Naive thymus-derived CD4-positive, alpha-beta T cell (primary cell): ENCODE measurements around the gene ADAM12. TPM values are rescaled to one million over a fixed set of nuclear protein-coding genes. Genes with fewer than 3 reads are reported as not detected.

Source experiments
- ATAC-seq: fragments of 150-1000 bp; cut with Tn5 transposase; 2 replicates; pipeline ENCODE4 v1.10.0; 2021; ENCODE audit warnings: mild to moderate bottlenecking, moderate library complexity
- CTCF ChIA-PET: fragments of 350-600 bp; sonication (Branson Sonifier 250); formaldehyde crosslinking; loops from one replicate; lab custom pipeline; 2021; ENCODE audit warnings: antibody characterized with exemption; lab: Charles Lee
- POLR2A ChIA-PET: fragments of 350-600 bp; sonication (Branson Sonifier 250); formaldehyde crosslinking; loops from one replicate; lab custom pipeline; 2021; ENCODE audit warnings: antibody characterized with exemption, inconsistent platforms; lab: Charles Lee
- DNase-seq, 9 donors: peaks; one replicate each; pipeline versions ENCODE4 v3.0.0 to v3.0.0-alpha.2; 2020 to 2022; ENCODE audit warnings: mixed read lengths in 1 of 9
- H3K27ac ChIP-seq: one replicate; pipeline ENCODE4 v1.7.0; 2013; ENCODE audit warnings: mild to moderate bottlenecking, low read depth, low read length, moderate library complexity
- H3K27me3 ChIP-seq, 2 donors: one replicate each; pipeline ENCODE4 v1.7.0; 2013; ENCODE audit warnings: low read length in 2 of 2, mild to moderate bottlenecking in 2 of 2, moderate library complexity in 2 of 2; ENCODE audit not compliant: control insufficient read depth in 2 of 2, insufficient read depth in 2 of 2
- H3K36me3 ChIP-seq, 3 experiments: 1 replicate in 2 of 3; 2 replicates in 1 of 3; pipeline ENCODE4 v1.7.0; 2013; ENCODE audit warnings: low read length in 3 of 3, mild to moderate bottlenecking in 3 of 3, moderate library complexity in 1 of 3; ENCODE audit not compliant: insufficient read depth in 3 of 3, control insufficient read depth in 2 of 3
- H3K4me1 ChIP-seq, 2 donors: one replicate each; pipeline ENCODE4 v1.7.0; 2013; ENCODE audit warnings: low read length in 2 of 2, mild to moderate bottlenecking in 2 of 2, moderate library complexity in 1 of 2; ENCODE audit not compliant: control insufficient read depth in 2 of 2, insufficient read depth in 2 of 2
- H3K4me3 ChIP-seq: 2 replicates; pipeline ENCODE4 v1.7.0; 2013; ENCODE audit warnings: mild to moderate bottlenecking, low read length
- H3K9me3 ChIP-seq, 3 experiments: 1 replicate in 2 of 3; 2 replicates in 1 of 3; pipeline ENCODE4 v1.7.0; 2013; ENCODE audit warnings: low read length in 3 of 3; ENCODE audit not compliant: control insufficient read depth in 2 of 3
- H3K27ac Mint-ChIP-seq, 9 donors: one replicate each; pipeline ENCODE4 v1.8.0; 2020 to 2022; ENCODE audit warnings: mixed read lengths in 9 of 9, mild to moderate bottlenecking in 8 of 9, moderate library complexity in 5 of 9, inconsistent platforms in 2 of 9
- H3K27me3 Mint-ChIP-seq, 5 donors: one replicate each; pipeline ENCODE4 v1.8.0; 2021 to 2022; ENCODE audit warnings: mixed read lengths in 5 of 5, mild to moderate bottlenecking in 1 of 5
- H3K36me3 Mint-ChIP-seq, 5 donors: one replicate each; pipeline ENCODE4 v1.8.0; 2020 to 2022; ENCODE audit warnings: mixed read lengths in 5 of 5, mild to moderate bottlenecking in 3 of 5, inconsistent platforms in 1 of 5
- H3K4me1 Mint-ChIP-seq, 7 donors: one replicate each; pipeline ENCODE4 v1.8.0; 2020 to 2022; ENCODE audit warnings: mixed read lengths in 7 of 7, mild to moderate bottlenecking in 3 of 7, inconsistent platforms in 1 of 7
- H3K4me3 Mint-ChIP-seq, 10 donors: one replicate each; pipeline ENCODE4 v1.8.0; 2020 to 2022; ENCODE audit warnings: mild to moderate bottlenecking in 10 of 10, mixed read lengths in 10 of 10, moderate library complexity in 6 of 10, inconsistent platforms in 2 of 10
- H3K9me3 Mint-ChIP-seq, 11 donors: one replicate each; pipeline ENCODE4 v1.8.0; 2020 to 2022; ENCODE audit warnings: mixed read lengths in 11 of 11, mild to moderate bottlenecking in 4 of 11, inconsistent platforms in 1 of 11, moderate library complexity in 1 of 11
- intact Hi-C, 2 donors: fragments of 100-400 bp; cut with micrococcal nuclease; formaldehyde crosslinking; loops; one replicate each; pipeline ENCODE4 v1.15.1; 2023
- polyA plus RNA-seq, 2 donors: library from polyadenylated mRNA; unstranded; fragments of 300-500 nt; fragmentation: Illumina TruSeq; gene quantifications; one replicate each; pipeline ENCODE4 v1.2.3, GENCODE V29; 2021
- total RNA-seq, 6 experiments: library from RNA in 5 of 6; stranded (reverse) in 5 of 6; gene quantifications; 1 replicate in 5 of 6; 2 replicates in 1 of 6; pipeline ENCODE4 v1.2.3 and lab custom pipeline; 2021 to 2026

The ADAM12 gene
- total and polyA plus RNA-seq, 7 experiments from 2014 or later: 0.58 to 1.0 TPM; not detected in 5

- Histone ChIP-seq H3K4me3 (no peak overlapping the region), H3K4me1 (no peaks in the 10 kb centered on the region), H3K27ac (no peak overlapping the region), H3K27me3 (no peaks in the 10 kb centered on the region), H3K36me3 (no peaks in the 10 kb centered on the region), H3K9me3 (no peaks in the 10 kb centered on the region)
- intact Hi-C loops: no loop called here
- ChIA-PET POLR2A (no interaction called here), CTCF (no interaction called here)
- ATAC-seq: no peak
- Mint-ChIP-seq H3K27ac (no peak overlapping the region), H3K4me1 (no peaks in the 10 kb centered on the region), H3K27me3 (peaks cover 0 to 17% (median 9%) of the 10 kb centered on the region in 5 donors), H3K4me3 (no peak overlapping the region), H3K9me3 (peaks cover 0 to 5% (median 0%) of the 10 kb centered on the region in 11 donors), H3K36me3 (no peaks in the 10 kb centered on the region)
- no peak for DNase-seq
Observed at GRCh38 chr10:126226988-126227761, 161.1 kb downstream of the ADAM12 start.

- intact Hi-C loops: no loop called here
- H3K27me3 Mint-ChIP-seq: peaks cover 0 to 9% (median 0%) of the 10 kb centered on the region in 5 donors
- CTCF ChIA-PET: no interaction called here
Observed at GRCh38 chr10:126226205-126226604, 162.1 kb downstream of the ADAM12 start.

GRCh38 chr10:126225672-126226008 is 162.6 kb downstream of the ADAM12 start:
- H3K27ac Mint-ChIP-seq: no peak overlapping the region
- intact Hi-C loops: no loop called here
- H3K27ac ChIP-seq: no peak overlapping the region
- no peaks in the 10 kb centered on the region for H3K4me1 Mint-ChIP-seq
- no peaks in the 10 kb centered on the region for H3K27me3 ChIP-seq
- ChIA-PET CTCF (no interaction called here), POLR2A (no interaction called here)
- no peak overlapping the region for H3K4me3 ChIP-seq
- H3K27me3 Mint-ChIP-seq: peaks cover 0 to 12% (median 0%) of the 10 kb centered on the region in 5 donors
- H3K36me3 Mint-ChIP-seq: no peaks in the 10 kb centered on the region
- no peak overlapping the region for H3K4me3 Mint-ChIP-seq
- ATAC-seq: no peak
- peaks cover 0 to 2% (median 0%) of the 10 kb centered on the region in 11 donors for H3K9me3 Mint-ChIP-seq
- H3K4me1 ChIP-seq: no peaks in the 10 kb centered on the region
- no peaks in the 10 kb centered on the region for H3K9me3 ChIP-seq
- H3K36me3 ChIP-seq: no peaks in the 10 kb centered on the region
- no peak for DNase-seq

More at GRCh38 chr10:126226205-126226604, 162.1 kb downstream of the ADAM12 start:
- Histone ChIP-seq H3K9me3 (no peaks in the 10 kb centered on the region), H3K4me3 (no peak overlapping the region), H3K36me3 (no peaks in the 10 kb centered on the region), H3K4me1 (no peaks in the 10 kb centered on the region), H3K27ac (no peak overlapping the region), H3K27me3 (no peaks in the 10 kb centered on the region)
- no peaks in the 10 kb centered on the region for H3K36me3 Mint-ChIP-seq
- peaks cover 0 to 2% (median 0%) of the 10 kb centered on the region in 11 donors for H3K9me3 Mint-ChIP-seq
- no peak overlapping the region for H3K27ac Mint-ChIP-seq
- no peak for DNase-seq
- H3K4me3 Mint-ChIP-seq: no peak overlapping the region
- no peaks in the 10 kb centered on the region for H3K4me1 Mint-ChIP-seq
- POLR2A ChIA-PET: no interaction called here
- ATAC-seq: no peak

GRCh38 chr10:126224967-126225671 is 163.2 kb downstream of the ADAM12 start:
- intact Hi-C loops: no loop called here
- Histone ChIP-seq H3K27ac (no peak overlapping the region), H3K4me3 (no peak overlapping the region), H3K9me3 (no peaks in the 10 kb centered on the region), H3K27me3 (no peaks in the 10 kb centered on the region), H3K36me3 (no peaks in the 10 kb centered on the region), H3K4me1 (no peaks in the 10 kb centered on the region)
- Mint-ChIP-seq H3K4me1 (no peaks in the 10 kb centered on the region), H3K4me3 (no peak overlapping the region), H3K36me3 (no peaks in the 10 kb centered on the region), H3K27me3 (peaks cover 0 to 12% (median 0%) of the 10 kb centered on the region in 5 donors), H3K27ac (no peak overlapping the region), H3K9me3 (peaks cover 0 to 2% (median 0%) of the 10 kb centered on the region in 11 donors)
- ChIA-PET CTCF (no interaction called here), POLR2A (no interaction called here)
- DNase-seq (no peak), ATAC-seq (no peak)

GRCh38 chr10:126223512-126224067 is 164.7 kb downstream of the ADAM12 start:
- ChIA-PET CTCF (interaction anchor here (0.7 kb wide), 1 partner anchor 17 kb away, joined by 3 read pairs; no protein-coding TSS in a partner anchor), POLR2A (no interaction called here)
- Histone ChIP-seq H3K27me3 (no peaks in the 10 kb centered on the region), H3K4me3 (no peak overlapping the region), H3K27ac (no peak overlapping the region), H3K36me3 (no peaks in the 10 kb centered on the region), H3K4me1 (no peaks in the 10 kb centered on the region), H3K9me3 (no peaks in the 10 kb centered on the region)
- no peak for ATAC-seq
- Mint-ChIP-seq H3K27me3 (peaks cover 0 to 5% (median 0%) of the 10 kb centered on the region in 5 donors), H3K9me3 (peaks cover 0 to 2% (median 0%) of the 10 kb centered on the region in 11 donors), H3K27ac (no peak overlapping the region), H3K36me3 (no peaks in the 10 kb centered on the region), H3K4me3 (no peak overlapping the region), H3K4me1 (no peaks in the 10 kb centered on the region)
- intact Hi-C loops: no loop called here
- DNase-seq: no peak

- Mint-ChIP-seq H3K4me3 (no peak overlapping the region), H3K4me1 (no peaks in the 10 kb centered on the region), H3K27me3 (peaks cover 0 to 5% (median 0%) of the 10 kb centered on the region in 5 donors), H3K36me3 (no peaks in the 10 kb centered on the region), H3K27ac (no peak overlapping the region), H3K9me3 (peaks cover 0 to 2% (median 0%) of the 10 kb centered on the region in 11 donors)
- no peaks in the 10 kb centered on the region for H3K4me1 ChIP-seq
- CTCF ChIA-PET: no interaction called here
- DNase-seq (no peak), ATAC-seq (no peak)
- no peaks in the 10 kb centered on the region for H3K9me3 ChIP-seq
- intact Hi-C loops: no loop called here
- no peaks in the 10 kb centered on the region for H3K36me3 ChIP-seq
- H3K4me3 ChIP-seq: no peak overlapping the region
- no peaks in the 10 kb centered on the region for H3K27me3 ChIP-seq
- no peak overlapping the region for H3K27ac ChIP-seq
- POLR2A ChIA-PET: no interaction called here
Observed at GRCh38 chr10:126222736-126223511, 165.4 kb downstream of the ADAM12 start.
